HCT116 (cell line): ENCODE data around the gene VSIG10.

Experiments used
- CBX3 ChIP-seq: IDR thresholded peaks from 2 replicates; pipeline ENCODE4 v1.6.1; 2012; ENCODE audit warnings: low read depth
- CTCF ChIP-seq, 3 experiments: fragments of 200-600 bp in 1 of 3; sonication (generic) in 1 of 3; IDR thresholded peaks in 2 of 3; conservative IDR thresholded peaks in 1 of 3; 2 replicates each; pipeline ENCODE4 v1.5.1; 2012 to 2017; ENCODE audit warnings: low read depth in 2 of 3, low read length in 2 of 3, antibody characterized with exemption in 1 of 3, borderline replicate concordance in 1 of 3, control low read depth in 1 of 3, mild to moderate bottlenecking in 1 of 3, mixed read lengths in 1 of 3, mixed run types in 1 of 3, moderate library complexity in 1 of 3; ENCODE audit not compliant: insufficient read depth in 1 of 3
- EZH2 ChIP-seq: fragments of 200-600 bp; sonication (generic); IDR thresholded peaks from 2 replicates; pipeline ENCODE4 v1.6.1; 2017; ENCODE audit warnings: antibody characterized with exemption, mixed run types
- MAX ChIP-seq: IDR thresholded peaks from 2 replicates; pipeline ENCODE4 v1.6.1; 2012
- POLR2A ChIP-seq: IDR thresholded peaks from 2 replicates; pipeline ENCODE4 v1.7.0; 2011; ENCODE audit warnings: borderline replicate concordance; ENCODE audit not compliant: insufficient read depth, insufficient read length; ENCODE audit errors: extremely low read depth
- POLR2AphosphoS5 ChIP-seq: IDR thresholded peaks from 2 replicates; pipeline ENCODE4 v1.6.1; 2011; ENCODE audit warnings: mild to moderate bottlenecking, low read depth, low read length, moderate library complexity
- RAD21 ChIP-seq: IDR thresholded peaks from 2 replicates; pipeline ENCODE4 v1.6.1; 2012; ENCODE audit warnings: low read depth, mild to moderate bottlenecking
- REST ChIP-seq: IDR thresholded peaks from 2 replicates; pipeline ENCODE4 v1.6.1; 2012; ENCODE audit warnings: low read depth
- ZFX ChIP-seq: fragments of 450-650 bp; IDR thresholded peaks from 2 replicates; pipeline ENCODE4 v1.6.1; 2017

- TF ChIP-seq POLR2A (no peak), ZFX (no peak), CTCF (IDR thresholded peaks at IDR 0.05 in 2 of 3, conservative IDR thresholded peaks at IDR 0.05 in 1 of 3; ENCODE audit: borderline replicate concordance in 1 of 3, insufficient read depth in 1 of 3, low read depth in 2 of 3, low read length in 2 of 3) (no peak), EZH2 (no peak), MAX (no peak), RAD21 (no peak), POLR2AphosphoS5 (no peak), CBX3 (no peak), REST (no peak)
Measured at GRCh38 chr12:118122264-118122663, 18.5 kb upstream of the VSIG10 start.
